Smooth muscle cell (in vitro differentiated cells): ENCODE measurements around the gene NAPA. TPM values are rescaled to one million over a fixed set of nuclear protein-coding genes. Genes with fewer than 3 reads are reported as not detected.

Experiments used
- DNase-seq: peaks from one replicate; lab custom pipeline; 2025; ENCODE audit not compliant: unreplicated experiment; lab: John Stamatoyannopoulos, UW
- H2AFZ ChIP-seq: fragments of 200-600 bp; sonication (generic); 2 replicates; pipeline ENCODE4 v1.6.0; 2016; ENCODE audit warnings: antibody characterized with exemption, low read depth, mild to moderate bottlenecking
- H3F3A ChIP-seq: fragments of 200-600 bp; sonication (generic); 2 replicates; pipeline ENCODE4 v1.6.0; 2017; ENCODE audit warnings: antibody characterized with exemption, low read depth
- H3K27ac ChIP-seq: fragments of 200-600 bp; sonication (generic); 2 replicates; pipeline ENCODE4 v1.5.1; 2016; ENCODE audit warnings: low read depth, mild to moderate bottlenecking
- H3K27me3 ChIP-seq: fragments of 200-600 bp; sonication (generic); 2 replicates; pipeline ENCODE4 v1.6.1; 2016; ENCODE audit warnings: low read depth, mild to moderate bottlenecking
- H3K36me3 ChIP-seq: fragments of 200-600 bp; sonication (generic); 2 replicates; pipeline ENCODE4 v1.5.1; 2016; ENCODE audit warnings: low read depth
- H3K4me1 ChIP-seq: fragments of 200-600 bp; sonication (generic); 2 replicates; pipeline ENCODE4 v1.5.1; 2016; ENCODE audit warnings: low read depth
- H3K4me2 ChIP-seq: fragments of 200-600 bp; sonication (generic); 2 replicates; pipeline ENCODE4 v1.6.0; 2016; ENCODE audit warnings: mild to moderate bottlenecking
- H3K4me3 ChIP-seq: fragments of 200-600 bp; sonication (generic); 2 replicates; pipeline ENCODE4 v1.5.1; 2016; ENCODE audit warnings: mild to moderate bottlenecking
- H3K79me2 ChIP-seq: fragments of 200-600 bp; sonication (generic); 2 replicates; pipeline ENCODE4 v1.6.0; 2016; ENCODE audit warnings: low read depth, mild to moderate bottlenecking
- H3K9ac ChIP-seq: fragments of 200-600 bp; sonication (generic); 2 replicates; pipeline ENCODE4 v1.6.0; 2016; ENCODE audit warnings: low read depth
- H3K9me3 ChIP-seq: fragments of 200-600 bp; sonication (generic); replicated peaks from 2 replicates; pipeline ENCODE4 v1.5.1; 2016; ENCODE audit warnings: low read depth
- H4K20me1 ChIP-seq: fragments of 200-600 bp; sonication (generic); 2 replicates; pipeline ENCODE4 v1.6.0; 2016; ENCODE audit warnings: low read depth
- CTCF ChIP-seq: fragments of 200-600 bp; sonication (generic); IDR thresholded peaks from 2 replicates; pipeline ENCODE4 v1.5.1; 2017; ENCODE audit warnings: borderline replicate concordance, mild to moderate bottlenecking, antibody characterized with exemption; ENCODE audit not compliant: insufficient read depth, poor library complexity, severe bottlenecking
- WGBS: methylation state at CpG from one replicate; pipeline ENCODE4 v1.1.7; 2016; ENCODE audit warnings: low lambda C conversion rate; 5-methylcytosine and 5-hydroxymethylcytosine counted together
- polyA plus RNA-seq: library from polyadenylated mRNA; unstranded; fragments of >200 nt; fragmentation: Nextera tagmentation; extraction: Ambion mirVana; gene quantifications from 2 replicates; pipeline ENCODE4 v1.2.1, GENCODE V29; 2016
- total RNA-seq: library from RNA; depleted of rRNA; stranded (reverse); fragments of >200 nt; gene quantifications from 2 replicates; pipeline ENCODE4 v1.2.3, GENCODE V29; 2014

Gene NAPA
- total RNA-seq = 43.8 and 65.0 TPM in 2 replicates
- 78.7 and 85.1 TPM in 2 replicates for polyA plus RNA-seq

DNA sequence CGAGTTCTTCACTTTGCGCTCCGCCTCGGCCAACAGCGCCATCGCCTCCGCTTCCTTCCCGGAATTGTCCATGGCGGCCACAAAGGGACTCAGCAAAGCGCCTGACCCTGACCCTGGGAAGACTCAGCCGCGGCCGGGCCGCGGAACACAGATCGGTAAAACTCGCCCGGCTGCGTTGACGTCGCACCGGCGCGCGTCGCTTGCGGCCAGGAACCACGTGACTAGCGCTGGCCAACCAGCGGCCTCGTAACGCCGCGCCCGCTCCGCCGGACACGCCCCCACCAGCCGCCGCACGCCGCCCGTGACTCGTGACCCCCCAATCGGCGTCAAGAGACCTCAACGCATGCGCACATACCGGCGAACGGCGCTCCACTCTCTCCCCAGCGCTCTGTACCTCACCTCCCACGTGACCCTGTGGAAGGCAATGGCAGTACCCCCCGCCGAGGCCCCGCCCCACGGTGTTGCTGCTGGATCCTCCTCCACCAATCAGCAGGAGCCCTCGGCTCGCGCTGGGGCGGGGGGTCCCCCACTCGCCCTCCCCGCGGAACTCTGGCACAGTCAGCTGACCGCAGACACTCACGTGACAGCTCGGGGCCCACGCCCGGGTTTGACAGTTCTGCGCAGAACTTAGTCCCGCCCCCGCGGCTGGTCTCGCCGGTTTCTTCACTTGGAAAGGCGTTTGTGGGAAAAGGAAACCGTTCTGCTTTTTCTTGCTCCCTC is at the start of gene NAPA:
TSS of gene NAPA (minus strand) at position 195 of the 720 bp plus-strand sequence. CDS start at position 72, 123 bp downstream.
- Histone ChIP-seq H3K27ac (peak within 1 kb of the TSS; percentile 98), H3K4me3 (peak within 1 kb of the TSS; percentile 80), H3K27me3 (no peaks in the 10 kb centered on the region), H3K79me2 (peaks cover 46% of the 10 kb centered on the region), H3K4me2 (peak within 1 kb of the TSS; percentile 89), H3K9ac (peak within 1 kb of the TSS; percentile 99), H4K20me1 (peaks cover 34% of the 10 kb centered on the region), H3F3A (no peaks in the 10 kb centered on the region), H3K36me3 (no peaks in the 10 kb centered on the region), H2AFZ (peak within 1 kb of the TSS; percentile 79), H3K4me1 (no peaks in the 10 kb centered on the region), H3K9me3 (no peaks in the 10 kb centered on the region)
- TF ChIP-seq CTCF = no peak
- WGBS = under 1% methylated on average over 67 of the region's 78 CpGs
- DNase-seq = peak; percentile 100

DNA sequence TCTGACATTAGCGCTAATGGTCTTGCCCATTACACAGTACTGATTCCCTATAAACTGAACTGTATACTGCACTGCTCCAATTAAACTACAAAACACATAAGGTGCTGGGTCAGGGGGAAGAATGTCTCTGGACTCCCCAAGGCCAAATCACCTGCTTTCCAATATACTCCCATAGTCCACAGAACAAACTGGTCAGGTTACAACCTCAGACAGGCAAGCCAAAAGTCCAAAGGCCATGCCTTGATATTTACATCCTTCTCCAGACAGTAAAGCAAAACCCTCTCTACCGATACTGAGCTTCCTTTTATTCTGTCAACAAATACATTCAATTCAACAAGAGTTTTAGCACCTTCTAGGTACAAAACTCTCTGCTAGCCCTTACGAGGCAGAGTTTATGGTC is 49.2 kb upstream of the NAPA start:
- Histone ChIP-seq H3K9ac (no peak overlapping the region), H4K20me1 (no peaks in the 10 kb centered on the region), H3F3A (no peaks in the 10 kb centered on the region), H3K27me3 (no peaks in the 10 kb centered on the region), H3K36me3 (no peaks in the 10 kb centered on the region), H3K27ac (no peak overlapping the region), H3K4me1 (no peaks in the 10 kb centered on the region), H3K9me3 (no peaks in the 10 kb centered on the region), H3K4me2 (no peak overlapping the region), H3K4me3 (no peak overlapping the region), H2AFZ (no peak overlapping the region), H3K79me2 (no peaks in the 10 kb centered on the region)
- no peak for TF ChIP-seq CTCF
- WGBS = 93% methylated on average over 3 of the region's 3 CpGs
- DNase-seq = no peak

DNA sequence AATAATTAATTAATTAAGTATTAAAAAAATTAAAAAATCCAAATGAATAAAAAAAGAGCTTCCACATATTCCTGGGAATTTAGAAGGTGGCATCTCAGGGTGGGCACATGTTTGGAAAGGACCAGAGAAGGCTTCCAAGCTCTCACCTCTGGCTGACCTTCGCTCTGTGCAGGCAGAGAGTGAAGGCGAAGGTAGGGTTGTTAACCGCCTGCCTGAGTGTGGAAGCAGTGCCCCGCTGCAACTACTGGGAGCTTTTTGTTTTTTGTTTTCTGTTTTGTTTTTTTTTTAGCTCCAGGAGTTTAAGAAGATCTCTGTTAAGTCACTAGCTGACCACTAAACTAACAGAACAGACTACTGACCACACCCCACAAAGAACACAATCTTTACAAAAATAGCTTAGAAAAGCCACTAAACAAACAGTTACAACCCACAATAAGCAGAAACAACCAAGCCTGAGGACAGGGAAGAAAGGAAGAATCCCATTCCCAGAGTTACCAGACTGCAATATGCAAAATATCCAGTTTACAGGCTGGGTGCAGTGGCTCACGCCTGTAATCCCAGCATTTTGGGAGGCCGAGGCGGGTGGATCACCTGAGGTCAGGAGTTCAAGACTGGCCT is 46.7 kb upstream of the NAPA start:
- no peaks in the 10 kb centered on the region for H3K27me3 ChIP-seq
- WGBS = 86% methylated on average over 7 of the region's 7 CpGs

More for the DNA sequence above, 46.7 kb upstream of the NAPA start:
- no peaks in the 10 kb centered on the region for H3F3A ChIP-seq
- H3K4me2 ChIP-seq = no peak overlapping the region
- no peaks in the 10 kb centered on the region for H3K79me2 ChIP-seq
- H3K9me3 ChIP-seq = no peaks in the 10 kb centered on the region
- H3K4me3 ChIP-seq = no peak overlapping the region
- H2AFZ ChIP-seq = no peak overlapping the region
- H3K36me3 ChIP-seq = no peaks in the 10 kb centered on the region
- H4K20me1 ChIP-seq = no peaks in the 10 kb centered on the region
- no peak for TF ChIP-seq CTCF
- H3K9ac ChIP-seq = no peak overlapping the region
- no peak overlapping the region for H3K27ac ChIP-seq
- DNase-seq = no peak
- H3K4me1 ChIP-seq = no peaks in the 10 kb centered on the region
